Ascending aorta (tissue), 2 donors: ENCODE results near the gene IL1RL2. TPM values are rescaled to one million over a fixed set of nuclear protein-coding genes. Genes with fewer than 3 reads are reported as not detected.

Source experiments
- DNase-seq, 2 donors: peaks; one replicate each; pipeline ENCODE4 v3.0.0-alpha.2; 2019; ENCODE audit warnings: low spot score in 2 of 2
- H3K27ac ChIP-seq, 2 donors: fragments of 200-600 bp; sonication (generic); one replicate each; pipeline ENCODE4 v1.5.1; 2016 to 2017; ENCODE audit warnings: mild to moderate bottlenecking in 1 of 2
- H3K27me3 ChIP-seq: fragments of 200-600 bp; sonication (generic); one replicate; pipeline ENCODE4 v1.5.1; 2017
- H3K36me3 ChIP-seq, 2 donors: fragments of 200-600 bp; sonication (generic); one replicate each; pipeline ENCODE4 v1.5.1; 2016
- H3K4me1 ChIP-seq, 2 donors: fragments of 200-600 bp; sonication (generic); one replicate each; pipeline ENCODE4 v1.5.1; 2016 to 2017; ENCODE audit warnings: mild to moderate bottlenecking in 1 of 2
- H3K4me3 ChIP-seq, 2 donors: fragments of 200-600 bp; sonication (generic); one replicate each; pipeline ENCODE4 v1.5.1; 2016 to 2017; ENCODE audit warnings: mild to moderate bottlenecking in 1 of 2
- H3K9me3 ChIP-seq, 2 donors: fragments of 200-600 bp; sonication (generic); one replicate each; pipeline ENCODE4 v1.5.1; 2016
- CTCF ChIP-seq, 3 experiments: fragments of 200-600 bp in 2 of 3; fragments of 450-650 bp in 1 of 3; sonication (generic) in 2 of 3; IDR thresholded peaks; one replicate each; pipeline ENCODE4 v1.5.1; 2016 to 2019; ENCODE audit warnings: antibody characterized with exemption in 3 of 3, mild to moderate bottlenecking in 1 of 3, moderate library complexity in 1 of 3
- intact Hi-C: fragments of 100-400 bp; cut with DNase I; formaldehyde crosslinking; loops from one replicate; pipeline ENCODE4 v1.15.1; 2023
- total RNA-seq: library from RNA; depleted of rRNA; stranded (reverse); fragments of >200 nt; gene quantifications from one replicate; pipeline ENCODE4 v1.1.0, GENCODE V29; 2016

IL1RL2 gene
- total RNA-seq, 1 donor from 2014 or later: not detected

- H3K27me3 ChIP-seq: no peaks in the 10 kb centered on the region
- H3K36me3 ChIP-seq: no peaks in the 10 kb centered on the region
- peaks cover 0 to 5% of the 10 kb centered on the region in 2 donors for H3K4me1 ChIP-seq
- peak overlapping the region; percentile 59 to 61 for H3K4me3 ChIP-seq
- intact Hi-C loops: loop anchor here (5.0 to 10.0 kb wide), 2 partner anchors 106 to 194 kb away; partner anchors contain the start of gene IL18R1
- H3K27ac ChIP-seq: no peak overlapping the region
- peak; percentile 31 to 51 (median 49) for TF ChIP-seq CTCF (IDR thresholded peaks at IDR 0.05)
- no peak for DNase-seq
- H3K9me3 ChIP-seq: no peaks in the 10 kb centered on the region
These were observed 64.4 kb downstream of the IL1RL2 start for GRCh38 chr2:102251042-102251848.

DNA sequence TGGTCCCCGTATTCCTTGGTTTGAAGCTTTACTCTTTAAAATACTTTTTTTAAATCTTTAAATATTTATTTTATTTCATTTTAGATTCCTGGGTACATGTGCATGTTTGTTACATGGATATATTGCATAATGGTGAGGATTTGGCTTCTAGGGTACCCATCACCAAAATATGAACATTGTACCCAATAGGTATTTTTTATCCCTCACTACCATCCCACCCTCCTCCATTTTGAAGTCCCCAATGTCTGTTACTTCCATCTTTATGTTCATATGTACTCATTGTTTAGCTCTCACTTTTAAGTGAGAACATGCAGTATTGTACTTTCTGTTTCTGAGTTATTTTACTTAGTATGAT lies 65.0 kb downstream of the IL1RL2 start:
- H3K27me3 ChIP-seq: no peaks in the 10 kb centered on the region
- H3K36me3 ChIP-seq: no peaks in the 10 kb centered on the region
- peak in 1 of 3 experiments; percentile 2 for TF ChIP-seq CTCF (IDR thresholded peaks at IDR 0.05)
- H3K9me3 ChIP-seq: no peaks in the 10 kb centered on the region
- intact Hi-C loops: loop anchor here (5.0 to 10.0 kb wide), 2 partner anchors 105 to 193 kb away; partner anchors contain the start of gene IL18R1
- DNase-seq: no peak
- peak overlapping the region; percentile 59 to 61 for H3K4me3 ChIP-seq
- H3K4me1 ChIP-seq: peaks cover 0 to 5% of the 10 kb centered on the region in 2 donors
- no peak overlapping the region for H3K27ac ChIP-seq

GRCh38 chr2:102252236-102252635 lies 65.4 kb downstream of the IL1RL2 start:
- TF ChIP-seq CTCF (IDR thresholded peaks at IDR 0.05): no peak
- Histone ChIP-seq H3K27ac (no peak overlapping the region), H3K4me3 (no peak overlapping the region), H3K4me1 (peaks cover 0 to 5% of the 10 kb centered on the region in 2 donors), H3K9me3 (no peaks in the 10 kb centered on the region), H3K27me3 (no peaks in the 10 kb centered on the region), H3K36me3 (no peaks in the 10 kb centered on the region)
- intact Hi-C loops: loop anchor here (5.0 to 10.0 kb wide), 2 partner anchors 105 to 193 kb away; partner anchors contain the start of gene IL18R1
- DNase-seq: no peak

GRCh38 chr2:102253140-102253752 lies 66.4 kb downstream of the IL1RL2 start:
- intact Hi-C loops: loop anchor here (5.0 to 10.0 kb wide), 2 partner anchors 104 to 192 kb away; partner anchors contain the start of gene IL18R1
- H3K27me3 ChIP-seq: no peaks in the 10 kb centered on the region
- H3K27ac ChIP-seq: no peak overlapping the region

GRCh38 chr2:102253753-102254150 lies 66.9 kb downstream of the IL1RL2 start:
- Histone ChIP-seq H3K36me3 (no peaks in the 10 kb centered on the region), H3K4me1 (peaks cover 0 to 5% of the 10 kb centered on the region in 2 donors), H3K4me3 (no peak overlapping the region), H3K27me3 (no peaks in the 10 kb centered on the region), H3K27ac (no peak overlapping the region), H3K9me3 (no peaks in the 10 kb centered on the region)
- intact Hi-C loops: loop anchor here (5.0 to 10.0 kb wide), 2 partner anchors 104 to 191 kb away; partner anchors contain the start of gene IL18R1
- DNase-seq: no peak
- peak in 1 of 3 experiments; percentile 10 for TF ChIP-seq CTCF (IDR thresholded peaks at IDR 0.05)

More at GRCh38 chr2:102253140-102253752, 66.4 kb downstream of the IL1RL2 start:
- H3K4me3 ChIP-seq: no peak overlapping the region
- H3K36me3 ChIP-seq: no peaks in the 10 kb centered on the region
- no peaks in the 10 kb centered on the region for H3K9me3 ChIP-seq
- no peak for TF ChIP-seq CTCF (IDR thresholded peaks at IDR 0.05)
- peaks cover 0 to 5% of the 10 kb centered on the region in 2 donors for H3K4me1 ChIP-seq
- DNase-seq: no peak
